Loucy (cell line): ENCODE measurements around the gene CALML3.

Source experiments
- H2AFZ ChIP-seq: fragments of 200-600 bp; sonication (generic); 2 replicates; pipeline ENCODE4 v1.6.0; 2016; ENCODE audit warnings: antibody characterized with exemption, mild to moderate bottlenecking, low read length, moderate library complexity
- H3F3A ChIP-seq: fragments of 200-600 bp; 2 replicates; pipeline ENCODE4 v1.6.0; 2016; ENCODE audit warnings: antibody characterized with exemption, low read depth, mild to moderate bottlenecking
- H3K27me3 ChIP-seq: fragments of 200-600 bp; sonication (generic); 2 replicates; pipeline ENCODE4 v1.6.1; 2014; ENCODE audit warnings: low read length, mild to moderate bottlenecking; ENCODE audit not compliant: insufficient read depth, poor library complexity, severe bottlenecking
- H3K36me3 ChIP-seq: fragments of 200-600 bp; sonication (generic); 2 replicates; pipeline ENCODE4 v1.6.1; 2016; ENCODE audit warnings: low read length; ENCODE audit not compliant: insufficient read depth
- H3K4me1 ChIP-seq: fragments of 200-600 bp; sonication (generic); 2 replicates; pipeline ENCODE4 v1.5.1; 2014; ENCODE audit warnings: low read length, mild to moderate bottlenecking; ENCODE audit not compliant: insufficient read depth, poor library complexity, severe bottlenecking
- H3K4me2 ChIP-seq: fragments of 200-600 bp; sonication (generic); 2 replicates; pipeline ENCODE4 v1.6.0; 2014; ENCODE audit warnings: antibody characterized with exemption, low read length, low read depth, mild to moderate bottlenecking; ENCODE audit not compliant: poor library complexity, severe bottlenecking
- H3K4me3 ChIP-seq: fragments of 200-600 bp; sonication (generic); 2 replicates; pipeline ENCODE4 v1.5.1; 2014; ENCODE audit warnings: low read length, mild to moderate bottlenecking, mixed read lengths; ENCODE audit not compliant: poor library complexity, severe bottlenecking
- H3K79me2 ChIP-seq: fragments of 200-600 bp; sonication (generic); 2 replicates; pipeline ENCODE4 v1.6.1; 2014; ENCODE audit warnings: low read length; ENCODE audit not compliant: insufficient read depth
- H3K9ac ChIP-seq: fragments of 200-600 bp; sonication (generic); 2 replicates; pipeline ENCODE4 v1.6.0; 2014; ENCODE audit warnings: mild to moderate bottlenecking, low read depth, low read length, moderate library complexity; ENCODE audit not compliant: poor library complexity, severe bottlenecking
- H3K9me2 ChIP-seq: fragments of 200-600 bp; sonication (generic); replicated peaks from 2 replicates; pipeline ENCODE4 v1.6.1; 2016; ENCODE audit warnings: low read depth, low read length, mixed read lengths
- H3K9me3 ChIP-seq: fragments of 200-600 bp; sonication (generic); 2 replicates; pipeline ENCODE4 v1.6.1; 2014; ENCODE audit warnings: mild to moderate bottlenecking, antibody characterized with exemption, low read length, low read depth; ENCODE audit not compliant: insufficient read depth
- H4K20me1 ChIP-seq: fragments of 200-600 bp; sonication (generic); 2 replicates; pipeline ENCODE4 v1.6.0; 2014; ENCODE audit warnings: antibody characterized with exemption, low read length, mild to moderate bottlenecking; ENCODE audit not compliant: insufficient read depth, poor library complexity, severe bottlenecking
- EZH2phosphoT487 ChIP-seq: fragments of 200-600 bp; IDR thresholded peaks from 2 replicates; pipeline ENCODE4 v1.6.1; 2018; ENCODE audit warnings: antibody characterized with exemption, mild to moderate bottlenecking, moderate library complexity, borderline replicate concordance
- TF ChIP-seq, protein P1 (sequence below): fragments of 200-600 bp; sonication (generic); conservative IDR thresholded peaks from 2 replicates; pipeline ENCODE4 v1.5.1; 2014; ENCODE audit warnings: mild to moderate bottlenecking, antibody characterized with exemption, low read length

The CALML3 gene

DNA sequence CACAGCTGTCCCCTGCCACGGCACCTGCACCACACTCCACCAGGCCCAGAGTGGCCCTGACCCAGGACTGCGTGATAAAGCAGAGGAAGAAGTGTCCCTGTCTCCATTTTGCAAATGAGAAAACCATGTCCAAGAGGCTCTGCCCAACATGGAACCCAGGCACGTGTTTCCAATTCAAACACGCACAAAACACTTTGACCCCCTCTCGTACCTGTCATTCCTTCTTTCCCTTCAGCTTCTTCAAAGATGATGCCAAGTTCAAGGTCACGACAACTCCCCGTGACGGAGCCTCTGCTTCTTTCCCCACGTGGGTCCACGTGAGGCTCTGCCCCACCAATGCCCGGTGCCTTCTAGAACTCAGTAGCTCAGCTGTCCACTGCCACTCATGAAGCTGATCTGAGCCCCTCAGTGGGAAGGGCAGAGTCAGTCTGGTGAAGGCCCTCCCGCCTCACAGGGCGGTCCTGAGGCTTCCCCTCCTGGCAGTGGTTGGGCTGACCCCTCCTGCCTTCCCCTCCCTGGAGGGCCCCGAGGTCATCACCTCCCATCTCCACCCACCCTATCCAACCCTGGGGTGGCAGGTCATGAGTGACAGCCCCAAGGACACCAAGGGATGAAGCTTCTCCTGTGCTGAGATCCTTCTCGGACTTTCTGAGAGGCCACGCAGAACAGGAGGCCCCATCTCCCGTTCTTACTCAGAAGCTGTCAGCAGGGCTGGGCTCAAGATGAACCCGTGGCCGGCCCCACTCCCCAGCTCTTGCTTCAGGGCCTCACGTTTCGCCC, 44.4 kb upstream of the CALML3 start:
- no peak overlapping the region for H3K4me3 ChIP-seq
- no peak overlapping the region for H3K9ac ChIP-seq
- H4K20me1 ChIP-seq: no peaks in the 10 kb centered on the region
- peaks cover 5% of the 10 kb centered on the region for H3K4me1 ChIP-seq
- no peak overlapping the region for H2AFZ ChIP-seq
- no peak overlapping the region for H3K4me2 ChIP-seq
- no peaks in the 10 kb centered on the region for H3F3A ChIP-seq
- no peaks in the 10 kb centered on the region for H3K9me3 ChIP-seq
- H3K27me3 ChIP-seq: no peaks in the 10 kb centered on the region
- TF ChIP-seq EZH2phosphoT487: no peak
- TF ChIP-seq, protein P1, sequence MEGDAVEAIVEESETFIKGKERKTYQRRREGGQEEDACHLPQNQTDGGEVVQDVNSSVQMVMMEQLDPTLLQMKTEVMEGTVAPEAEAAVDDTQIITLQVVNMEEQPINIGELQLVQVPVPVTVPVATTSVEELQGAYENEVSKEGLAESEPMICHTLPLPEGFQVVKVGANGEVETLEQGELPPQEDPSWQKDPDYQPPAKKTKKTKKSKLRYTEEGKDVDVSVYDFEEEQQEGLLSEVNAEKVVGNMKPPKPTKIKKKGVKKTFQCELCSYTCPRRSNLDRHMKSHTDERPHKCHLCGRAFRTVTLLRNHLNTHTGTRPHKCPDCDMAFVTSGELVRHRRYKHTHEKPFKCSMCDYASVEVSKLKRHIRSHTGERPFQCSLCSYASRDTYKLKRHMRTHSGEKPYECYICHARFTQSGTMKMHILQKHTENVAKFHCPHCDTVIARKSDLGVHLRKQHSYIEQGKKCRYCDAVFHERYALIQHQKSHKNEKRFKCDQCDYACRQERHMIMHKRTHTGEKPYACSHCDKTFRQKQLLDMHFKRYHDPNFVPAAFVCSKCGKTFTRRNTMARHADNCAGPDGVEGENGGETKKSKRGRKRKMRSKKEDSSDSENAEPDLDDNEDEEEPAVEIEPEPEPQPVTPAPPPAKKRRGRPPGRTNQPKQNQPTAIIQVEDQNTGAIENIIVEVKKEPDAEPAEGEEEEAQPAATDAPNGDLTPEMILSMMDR: no peak
- H3K9me2 ChIP-seq: no peaks in the 10 kb centered on the region
- H3K36me3 ChIP-seq: no peaks in the 10 kb centered on the region
- H3K79me2 ChIP-seq: no peaks in the 10 kb centered on the region

DNA sequence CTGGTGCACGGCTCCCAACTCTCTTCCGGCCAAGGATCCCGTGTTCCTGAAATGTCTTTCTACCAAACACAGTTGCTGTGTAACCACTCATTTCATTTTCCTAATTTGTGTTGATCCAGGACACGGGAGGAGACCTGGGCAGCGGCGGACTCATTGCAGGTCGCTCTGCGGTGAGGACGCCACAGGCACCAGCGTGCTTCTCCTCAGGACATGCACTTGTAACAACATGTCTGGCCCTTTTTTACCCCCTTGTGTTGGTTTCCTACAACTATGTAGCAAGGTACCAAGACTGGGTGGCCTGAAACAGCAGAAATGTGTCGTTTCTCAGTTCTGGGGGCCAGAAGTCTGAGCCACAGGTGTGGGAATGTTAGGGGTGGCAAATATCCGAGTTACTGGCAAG, 43.6 kb upstream of the CALML3 start:
- Histone ChIP-seq H3K36me3 (no peaks in the 10 kb centered on the region), H3K4me3 (no peak overlapping the region), H3K9me3 (no peaks in the 10 kb centered on the region), H3K4me2 (no peak overlapping the region), H3K9ac (no peak overlapping the region), H3F3A (no peaks in the 10 kb centered on the region), H3K27me3 (no peaks in the 10 kb centered on the region), H3K4me1 (peaks cover 5% of the 10 kb centered on the region), H3K79me2 (no peaks in the 10 kb centered on the region), H4K20me1 (no peaks in the 10 kb centered on the region), H3K9me2 (no peaks in the 10 kb centered on the region), H2AFZ (no peak overlapping the region)
- TF ChIP-seq, protein P1: no peak
- no peak for TF ChIP-seq EZH2phosphoT487

DNA sequence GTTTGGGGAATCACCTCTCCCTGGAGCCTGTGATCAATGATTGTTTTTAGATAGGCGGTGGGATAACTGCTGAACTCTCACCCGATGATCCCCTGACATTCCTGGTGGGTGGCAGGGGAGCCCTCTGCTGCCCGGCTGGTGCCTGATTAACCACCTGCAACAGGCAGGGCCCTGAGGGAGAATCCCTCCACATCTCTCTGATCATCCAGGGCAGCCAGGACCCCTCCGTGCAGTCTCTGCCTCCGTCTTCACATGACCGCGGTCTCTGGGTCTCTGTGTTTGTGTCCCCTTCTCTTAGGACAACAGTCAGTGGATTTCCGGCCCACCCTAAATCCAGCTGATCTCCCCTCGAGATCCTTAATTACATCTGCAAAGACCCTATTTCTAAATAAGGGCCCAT, 42.7 kb upstream of the CALML3 start:
- no peak overlapping the region for H3K4me2 ChIP-seq
- H3K9ac ChIP-seq: no peak overlapping the region

More for the DNA sequence above, 42.7 kb upstream of the CALML3 start:
- no peaks in the 10 kb centered on the region for H3K27me3 ChIP-seq
- H3K79me2 ChIP-seq: no peaks in the 10 kb centered on the region
- no peaks in the 10 kb centered on the region for H3F3A ChIP-seq
- no peak overlapping the region for H3K4me3 ChIP-seq
- H4K20me1 ChIP-seq: no peaks in the 10 kb centered on the region
- no peak overlapping the region for H2AFZ ChIP-seq
- no peaks in the 10 kb centered on the region for H3K36me3 ChIP-seq
- no peaks in the 10 kb centered on the region for H3K9me3 ChIP-seq
- peaks cover 5% of the 10 kb centered on the region for H3K4me1 ChIP-seq
- TF ChIP-seq EZH2phosphoT487: no peak
- TF ChIP-seq, protein P1: no peak
- H3K9me2 ChIP-seq: no peaks in the 10 kb centered on the region
